Coronary artery (tissue), 2 donors: ENCODE results near the gene GTSE1.

Source experiments
- DNase-seq: peaks from one replicate; pipeline ENCODE4 v3.0.0-alpha.2; 2017; ENCODE audit warnings: low spot score
- H3K27ac ChIP-seq, 2 donors: fragments of 200-600 bp; sonication (generic); one replicate each; pipeline ENCODE4 v1.5.1; 2016 to 2019
- H3K4me3 ChIP-seq: fragments of 200-600 bp; sonication (generic); 2 replicates; pipeline ENCODE4 v1.5.1; 2016; ENCODE audit warnings: mild to moderate bottlenecking, moderate library complexity
- CTCF ChIP-seq: fragments of 200-600 bp; sonication (generic); IDR thresholded peaks from one replicate; pipeline ENCODE4 v1.5.1; 2019; ENCODE audit warnings: antibody characterized with exemption

GTSE1 gene

GRCh38 chr22:46372686-46373085 is 76.0 kb downstream of the GTSE1 start:
- no peak for TF ChIP-seq CTCF
- H3K27ac ChIP-seq = no peak overlapping the region
- DNase-seq = no peak
- H3K4me3 ChIP-seq = no peak overlapping the region

DNA sequence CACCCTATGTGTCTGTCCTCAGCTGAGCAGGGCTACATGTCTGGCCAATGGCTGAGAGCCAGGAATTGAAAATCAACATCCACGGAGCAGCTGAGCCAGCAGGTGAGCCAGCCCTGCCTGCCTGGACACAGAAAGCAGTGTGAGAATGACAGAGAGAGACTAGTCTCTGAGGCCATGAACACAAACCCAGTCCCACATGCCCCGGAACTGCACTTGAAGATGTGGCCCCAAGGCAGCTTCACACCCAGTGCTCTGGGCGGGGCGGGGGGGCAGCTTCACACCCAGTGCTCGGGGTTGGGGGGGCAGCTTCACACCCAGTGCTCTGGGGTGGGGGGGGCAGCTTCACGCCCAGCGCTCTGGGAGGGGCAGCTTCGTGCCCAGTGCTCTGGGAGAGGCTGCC is 76.5 kb downstream of the GTSE1 start:
- no peak for TF ChIP-seq CTCF

DNA sequence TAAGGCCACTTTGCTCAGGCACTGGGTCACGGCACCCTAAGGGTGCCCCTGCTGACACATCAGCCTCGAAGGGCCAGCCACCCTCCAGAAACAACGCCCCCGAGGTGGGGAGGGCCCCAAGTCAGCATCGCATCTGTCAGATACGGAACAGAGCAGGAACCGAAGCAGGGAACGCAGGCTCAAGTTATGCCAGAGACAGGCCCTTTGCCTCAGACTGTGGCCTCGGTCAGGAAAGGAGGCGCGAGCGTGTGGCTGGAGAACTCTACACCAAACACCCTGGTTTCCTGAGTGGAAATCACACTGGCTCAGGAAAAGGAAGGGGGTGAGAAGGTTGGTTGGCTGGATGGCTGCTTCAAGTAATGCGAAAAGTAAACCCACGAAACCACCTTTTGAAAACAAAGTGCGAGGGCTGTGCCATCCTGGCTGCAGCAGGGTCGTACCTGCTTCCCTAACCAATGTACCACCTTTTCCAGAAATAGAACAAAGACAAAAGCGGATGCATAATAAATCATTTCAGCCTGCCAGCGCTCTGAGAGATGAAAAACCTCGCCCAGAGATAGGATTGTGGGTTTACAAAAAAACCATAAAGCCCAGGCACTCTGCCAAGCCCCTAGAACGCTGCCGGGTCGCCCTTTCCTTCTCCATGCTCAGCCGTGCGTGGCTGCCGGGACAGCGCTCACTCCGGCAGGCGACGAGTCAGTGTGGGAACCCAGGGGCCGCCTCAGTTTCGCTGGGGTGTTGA is 77.4 kb downstream of the GTSE1 start:
- no peak for TF ChIP-seq CTCF
- Histone ChIP-seq H3K27ac (no peak overlapping the region), H3K4me3 (no peak overlapping the region)
- DNase-seq = no peak

More for the DNA sequence above, 76.5 kb downstream of the GTSE1 start:
- no peak overlapping the region for H3K4me3 ChIP-seq
- no peak for DNase-seq
- no peak overlapping the region for H3K27ac ChIP-seq

DNA sequence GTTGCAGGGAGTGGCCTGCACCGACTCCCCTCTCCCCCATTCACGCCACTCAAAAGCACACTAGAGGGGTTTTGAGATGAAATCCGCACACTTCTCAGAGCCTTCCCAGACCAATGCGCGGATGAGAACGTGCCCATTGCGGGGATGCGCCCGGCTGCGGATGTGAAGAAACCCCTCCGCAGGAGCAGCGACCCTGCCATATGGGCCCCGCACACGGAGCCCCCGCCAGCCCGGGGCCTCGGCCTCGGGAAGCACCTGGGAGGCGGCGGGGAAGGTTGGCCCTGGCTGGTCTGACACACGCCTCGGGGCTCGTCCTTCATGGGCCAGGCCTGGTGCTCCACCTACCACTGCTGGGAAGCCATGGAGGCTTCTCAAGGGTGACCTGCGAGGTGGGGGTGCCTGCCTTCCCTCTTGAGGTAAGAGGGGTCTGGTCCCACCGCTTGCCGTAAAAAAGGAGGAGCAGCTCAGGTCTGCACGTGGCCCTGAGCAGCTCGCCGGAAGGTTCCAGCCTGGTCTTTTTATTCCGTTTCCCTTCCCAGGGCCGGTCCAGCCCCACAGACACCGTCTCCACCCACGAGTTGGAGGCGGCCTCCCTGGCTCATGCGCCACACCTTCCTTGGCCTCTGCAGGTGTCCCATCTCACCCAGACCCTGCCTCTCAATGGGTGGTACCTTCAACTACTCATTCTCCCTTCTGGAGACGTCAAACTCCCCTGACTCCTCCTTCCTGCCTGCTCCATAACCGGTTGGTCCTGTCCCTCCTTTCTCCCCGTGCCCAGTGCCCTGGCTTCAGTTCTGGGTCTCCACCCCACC is 78.2 kb downstream of the GTSE1 start:
- H3K4me3 ChIP-seq = no peak overlapping the region
- no peak for TF ChIP-seq CTCF
- no peak overlapping the region for H3K27ac ChIP-seq
- no peak for DNase-seq

GRCh38 chr22:46376111-46376510 is 79.4 kb downstream of the GTSE1 start:
- H3K27ac ChIP-seq = no peak overlapping the region
- H3K4me3 ChIP-seq = no peak overlapping the region
- TF ChIP-seq CTCF = no peak
- no peak for DNase-seq

GRCh38 chr22:46376908-46377524 is 80.3 kb downstream of the GTSE1 start:
- Histone ChIP-seq H3K27ac (no peak overlapping the region), H3K4me3 (no peak overlapping the region)

More at GRCh38 chr22:46376908-46377524, 80.3 kb downstream of the GTSE1 start:
- TF ChIP-seq CTCF = no peak
- DNase-seq = no peak
